ENCODE results near the gene SCRT2. TPM values are rescaled to one million over a fixed set of nuclear protein-coding genes. Genes with fewer than 3 reads are reported as not detected.

The SCRT2 gene
- total and polyA plus RNA-seq, 9 of the 15 experiments (the other 6 are each of a cell fraction or from before 2014, with no cell fraction given) = 0.04 to 0.75 (median 0.13) TPM; not detected in 2

GRCh38 chr20:655726-656624 is 19.6 kb downstream of the SCRT2 start (continued):
- TF ChIP-seq, protein P1, sequence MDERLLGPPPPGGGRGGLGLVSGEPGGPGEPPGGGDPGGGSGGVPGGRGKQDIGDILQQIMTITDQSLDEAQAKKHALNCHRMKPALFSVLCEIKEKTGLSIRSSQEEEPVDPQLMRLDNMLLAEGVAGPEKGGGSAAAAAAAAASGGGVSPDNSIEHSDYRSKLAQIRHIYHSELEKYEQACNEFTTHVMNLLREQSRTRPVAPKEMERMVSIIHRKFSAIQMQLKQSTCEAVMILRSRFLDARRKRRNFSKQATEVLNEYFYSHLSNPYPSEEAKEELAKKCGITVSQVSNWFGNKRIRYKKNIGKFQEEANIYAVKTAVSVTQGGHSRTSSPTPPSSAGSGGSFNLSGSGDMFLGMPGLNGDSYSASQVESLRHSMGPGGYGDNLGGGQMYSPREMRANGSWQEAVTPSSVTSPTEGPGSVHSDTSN (CRISPR knock-in tag; IDR thresholded peaks at IDR 0.05; ENCODE audit: low read depth) = no peak
- TF ChIP-seq, protein P1 (tag; conservative IDR thresholded peaks at IDR 0.05; ENCODE audit: low read depth) = peak; percentile 48; the same call in 1 of the 2 replicates
- no peak for TF ChIP-seq CEBPG (CRISPR knock-in tag; IDR thresholded peaks at IDR 0.05)
- no peak for TF ChIP-seq CEBPG (tag; conservative IDR thresholded peaks at IDR 0.05 in 1 of 2, IDR thresholded peaks at IDR 0.05 in 1 of 2)
- peak; percentile 30; the same call in 1 of the 2 replicates for TF ChIP-seq CBFA2T3 (IDR thresholded peaks at IDR 0.05)
- peak; percentile 87; the same call in 1 of the 2 replicates for TF ChIP-seq ESRRA (IDR thresholded peaks at IDR 0.05; ENCODE audit: borderline replicate concordance, low read depth)
- peak; percentile 30; the same call in 1 of the 2 replicates for TF ChIP-seq HMBOX1 (IDR thresholded peaks at IDR 0.05)
- TF ChIP-seq, protein P2, sequence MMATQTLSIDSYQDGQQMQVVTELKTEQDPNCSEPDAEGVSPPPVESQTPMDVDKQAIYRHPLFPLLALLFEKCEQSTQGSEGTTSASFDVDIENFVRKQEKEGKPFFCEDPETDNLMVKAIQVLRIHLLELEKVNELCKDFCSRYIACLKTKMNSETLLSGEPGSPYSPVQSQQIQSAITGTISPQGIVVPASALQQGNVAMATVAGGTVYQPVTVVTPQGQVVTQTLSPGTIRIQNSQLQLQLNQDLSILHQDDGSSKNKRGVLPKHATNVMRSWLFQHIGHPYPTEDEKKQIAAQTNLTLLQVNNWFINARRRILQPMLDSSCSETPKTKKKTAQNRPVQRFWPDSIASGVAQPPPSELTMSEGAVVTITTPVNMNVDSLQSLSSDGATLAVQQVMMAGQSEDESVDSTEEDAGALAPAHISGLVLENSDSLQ (IDR thresholded peaks at IDR 0.05) = peak; percentile 20; the same call in 1 of the 2 replicates
- no peak for TF ChIP-seq ZNF830 (CRISPR knock-in tag; IDR thresholded peaks at IDR 0.05)
- peak; percentile 23; the same call in 1 of the 2 replicates for TF ChIP-seq BCOR (IDR thresholded peaks at IDR 0.05)
- TF ChIP-seq SP1 (CRISPR knock-in tag; IDR thresholded peaks at IDR 0.05) = 0 out of 2 replicates have a peak, but pooled peaks have one; percentile 47
- 0 out of 2 replicates have a peak, but pooled peaks have one; percentile 17 for TF ChIP-seq EGR1 (conservative IDR thresholded peaks at IDR 0.05)
- 0 out of 2 replicates have a peak, but pooled peaks have one; percentile 17 for TF ChIP-seq NR2C2 (CRISPR knock-in tag; IDR thresholded peaks at IDR 0.05)
- TF ChIP-seq NR2C2 (tag; IDR thresholded peaks at IDR 0.05) = no peak
- TF ChIP-seq ZNF764 (CRISPR knock-in tag; IDR thresholded peaks at IDR 0.05; ENCODE audit: low read depth) = no peak
- 0 out of 2 replicates have a peak, but pooled peaks have one; percentile 10 for TF ChIP-seq ZFX (CRISPR knock-in tag; IDR thresholded peaks at IDR 0.05)

Data from K562 (cell line).